Spinal cord (tissue), 10 donors: ENCODE measurements around the gene TEX30. TPM values are rescaled to one million over a fixed set of nuclear protein-coding genes. Genes with fewer than 3 reads are reported as not detected.

Source experiments
- DNase-seq, 6 donors: peaks; one replicate each; pipeline versions ENCODE4 v3.0.0 to v3.0.0-alpha.2; 2013 to 2015; ENCODE audit warnings: low spot score in 6 of 6, low read depth in 4 of 6
- H3K27ac ChIP-seq: one replicate; pipeline ENCODE4 v1.5.1; 2013; ENCODE audit warnings: low read depth, low read length, control low read depth
- H3K27me3 ChIP-seq: one replicate; pipeline ENCODE4 v1.6.1; 2013; ENCODE audit warnings: low read length; ENCODE audit not compliant: control insufficient read depth, insufficient read depth
- H3K36me3 ChIP-seq: one replicate; pipeline ENCODE4 v1.6.1; 2013; ENCODE audit warnings: low read length; ENCODE audit not compliant: control insufficient read depth, insufficient read depth
- H3K4me1 ChIP-seq: one replicate; pipeline ENCODE4 v1.6.1; 2013; ENCODE audit warnings: low read length; ENCODE audit not compliant: control insufficient read depth, insufficient read depth
- H3K4me3 ChIP-seq: one replicate; pipeline ENCODE4 v1.5.1; 2013; ENCODE audit warnings: low read depth, low read length, control low read depth
- H3K9me3 ChIP-seq: one replicate; pipeline ENCODE4 v1.6.1; 2013; ENCODE audit warnings: low read length; ENCODE audit not compliant: control insufficient read depth, insufficient read depth
- WGBS: methylation state at CpG from one replicate; pipeline ENCODE4 v1.1.5; 2013; ENCODE audit warnings: missing lambda C conversion rate; ENCODE audit not compliant: insufficient coverage; 5-methylcytosine and 5-hydroxymethylcytosine counted together
- polyA plus RNA-seq, 2 donors: library from polyadenylated mRNA; unstranded; fragments of 120-200 nt; gene quantifications; one replicate each; pipeline ENCODE4 v1.2.1, GENCODE V29; 2013; ENCODE audit not compliant: insufficient read length in 2 of 2
- total RNA-seq, 2 donors: library from RNA; depleted of rRNA in 1 of 2; stranded (reverse); fragments of 120-200 nt in 1 of 2; fragments of >200 nt in 1 of 2; gene quantifications; one replicate each; pipeline versions ENCODE4 v1.2.3 to v1.2.4, GENCODE V29; 2013 to 2014
- donor health status: healthy.

The TEX30 gene
- total and polyA plus RNA-seq, 4 donors: 12.0 to 23.6 (median 16.1) TPM

DNA sequence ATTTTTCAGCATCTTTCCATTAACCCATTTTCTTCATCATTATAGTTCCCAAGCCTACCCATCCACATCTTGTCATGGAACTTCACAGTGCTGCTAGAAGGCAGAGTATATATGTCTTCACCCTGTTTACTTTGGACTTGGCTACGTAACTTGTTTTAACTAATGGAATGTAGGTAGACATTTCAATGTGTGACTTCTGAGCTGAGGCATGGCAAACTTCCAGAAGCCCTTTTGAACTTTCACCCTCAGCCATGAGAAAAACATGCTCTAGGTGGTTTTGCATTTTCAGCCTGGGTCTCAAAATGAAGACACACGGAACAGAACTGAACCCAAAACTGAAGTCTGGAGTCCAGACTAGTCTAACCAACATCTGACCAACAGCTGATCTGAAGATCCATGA, 3.2 kb downstream of the TEX30 start:
- WGBS: 100% methylated on average over 1 of the region's 2 CpGs
- no peak overlapping the region for H3K4me3 ChIP-seq
- DNase-seq: no peak
- H3K36me3 ChIP-seq: peaks cover 3% of the 10 kb centered on the region
- peaks cover 19% of the 10 kb centered on the region for H3K4me1 ChIP-seq
- no peaks in the 10 kb centered on the region for H3K27me3 ChIP-seq
- H3K27ac ChIP-seq: no peak overlapping the region
- H3K9me3 ChIP-seq: no peaks in the 10 kb centered on the region

GRCh38 chr13:102769679-102770078, 3.9 kb downstream of the TEX30 start:
- no peaks in the 10 kb centered on the region for H3K9me3 ChIP-seq
- 100% methylated on average over 1 of the region's 4 CpGs for WGBS
- no peaks in the 10 kb centered on the region for H3K27me3 ChIP-seq
- peak in 2 of 6 donors; percentile 6 to 39 for DNase-seq
- peaks cover 3% of the 10 kb centered on the region for H3K36me3 ChIP-seq
- H3K27ac ChIP-seq: no peak overlapping the region
- peaks cover 19% of the 10 kb centered on the region for H3K4me1 ChIP-seq
- no peak overlapping the region for H3K4me3 ChIP-seq

DNA sequence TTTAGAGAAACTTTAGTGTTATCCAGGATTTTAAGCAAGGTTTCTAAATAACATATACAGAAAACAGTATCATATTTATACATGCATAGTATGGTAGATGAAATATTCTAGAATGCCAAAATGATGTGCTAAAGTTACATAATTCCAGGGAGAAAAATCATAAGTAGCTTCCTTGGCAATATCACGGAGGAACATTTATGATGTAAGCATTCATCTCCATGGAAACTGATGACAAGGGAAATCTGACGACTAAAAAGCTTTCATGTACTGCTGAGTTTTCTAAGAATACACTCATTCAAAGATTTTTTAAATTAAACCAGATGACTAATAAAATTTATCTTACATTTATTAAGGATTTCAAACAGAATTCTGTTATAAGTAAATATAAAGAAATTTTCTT, 4.7 kb downstream of the TEX30 start:
- Histone ChIP-seq H3K4me1 (peaks cover 13% of the 10 kb centered on the region), H3K36me3 (peaks cover 3% of the 10 kb centered on the region), H3K4me3 (no peak overlapping the region), H3K9me3 (no peaks in the 10 kb centered on the region), H3K27me3 (no peaks in the 10 kb centered on the region), H3K27ac (no peak overlapping the region)
- peak in 1 of 6 donors; percentile 31 for DNase-seq
- WGBS: no CpG with 5 or more reads among the region's 2 CpGs

- DNase-seq: no peak
- Histone ChIP-seq H3K27ac (no peak overlapping the region), H3K4me3 (no peak overlapping the region), H3K4me1 (no peaks in the 10 kb centered on the region), H3K9me3 (no peaks in the 10 kb centered on the region), H3K27me3 (no peaks in the 10 kb centered on the region), H3K36me3 (peaks cover 3% of the 10 kb centered on the region)
- 100% methylated on average over 1 of the region's 1 CpG for WGBS
Measured at GRCh38 chr13:102763741-102764140, 9.8 kb downstream of the TEX30 start.

DNA sequence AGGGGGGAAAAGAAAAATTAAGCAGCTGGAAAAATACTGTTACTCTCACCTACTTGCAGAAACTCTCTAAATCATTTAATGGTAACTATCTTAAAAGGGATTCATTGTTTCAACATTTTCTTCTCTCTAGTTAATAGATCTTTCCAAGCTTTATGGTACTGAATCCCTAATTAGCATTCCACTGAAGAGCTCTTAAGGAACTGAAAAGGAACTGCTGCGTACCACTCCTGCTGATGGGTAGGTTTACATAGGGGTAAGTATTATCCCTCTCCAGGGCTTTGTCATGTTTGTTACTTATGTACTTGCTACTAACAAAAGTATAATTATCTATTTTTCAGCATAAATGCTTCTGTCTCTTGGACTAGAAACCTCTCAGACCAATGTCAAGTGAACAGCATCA, 12.5 kb downstream of the TEX30 start:
- WGBS: no CpG with 5 or more reads among the region's 1 CpG

DNA sequence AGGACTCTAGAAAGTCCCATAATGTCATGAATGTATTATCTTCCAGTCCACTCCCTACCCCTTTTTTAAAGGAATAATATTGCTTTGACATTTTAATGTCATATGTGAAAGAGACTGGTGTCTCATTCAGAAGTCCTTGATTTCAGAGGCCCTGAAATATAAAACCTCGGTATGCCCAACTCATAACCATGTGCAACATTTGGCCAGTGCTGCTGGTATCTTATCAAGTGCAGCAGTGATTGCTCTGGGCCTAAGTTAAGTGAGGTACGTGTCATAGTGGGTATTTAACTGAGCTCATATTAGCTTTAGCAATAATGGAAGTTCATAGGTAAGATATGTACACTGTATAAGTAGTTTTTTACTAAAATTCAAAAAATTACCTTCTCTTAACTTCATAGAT, 14.7 kb downstream of the TEX30 start:
- H3K27me3 ChIP-seq: no peaks in the 10 kb centered on the region
- H3K9me3 ChIP-seq: no peaks in the 10 kb centered on the region
- no peak for DNase-seq
- H3K4me1 ChIP-seq: no peaks in the 10 kb centered on the region
- no peak overlapping the region for H3K4me3 ChIP-seq
- no peak overlapping the region for H3K27ac ChIP-seq
- H3K36me3 ChIP-seq: no peaks in the 10 kb centered on the region
- 100% methylated on average over 1 of the region's 2 CpGs for WGBS

More for the DNA sequence above, 12.5 kb downstream of the TEX30 start:
- peak in 1 of 6 donors; percentile 54 for DNase-seq
- H3K27ac ChIP-seq: no peak overlapping the region
- H3K4me1 ChIP-seq: no peaks in the 10 kb centered on the region
- H3K4me3 ChIP-seq: no peak overlapping the region
- no peaks in the 10 kb centered on the region for H3K9me3 ChIP-seq
- no peaks in the 10 kb centered on the region for H3K36me3 ChIP-seq
- H3K27me3 ChIP-seq: no peaks in the 10 kb centered on the region

DNA sequence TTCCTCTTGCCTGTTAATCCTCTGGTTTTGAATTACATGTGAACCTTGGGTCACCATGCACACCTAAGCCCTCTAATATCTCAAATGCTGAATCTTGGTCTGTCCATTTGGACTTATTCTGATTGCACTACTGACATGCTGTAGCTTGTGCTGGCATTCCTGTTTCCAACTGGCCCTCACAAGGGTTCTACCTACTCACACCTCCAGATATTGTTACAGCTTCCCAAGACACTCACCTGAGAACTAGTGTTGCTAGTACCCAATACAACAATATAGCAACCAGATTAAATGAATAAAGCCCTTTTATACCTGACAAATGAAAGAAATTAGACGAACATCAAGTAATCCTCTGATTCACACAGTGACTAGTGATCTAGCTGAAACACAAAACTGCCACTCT, 16.6 kb downstream of the TEX30 start:
- Histone ChIP-seq H3K4me1 (no peaks in the 10 kb centered on the region), H3K4me3 (no peak overlapping the region), H3K27me3 (no peaks in the 10 kb centered on the region), H3K9me3 (no peaks in the 10 kb centered on the region), H3K36me3 (no peaks in the 10 kb centered on the region), H3K27ac (no peak overlapping the region)
- 100% methylated on average over 1 of the region's 1 CpG for WGBS
- DNase-seq: no peak

DNA sequence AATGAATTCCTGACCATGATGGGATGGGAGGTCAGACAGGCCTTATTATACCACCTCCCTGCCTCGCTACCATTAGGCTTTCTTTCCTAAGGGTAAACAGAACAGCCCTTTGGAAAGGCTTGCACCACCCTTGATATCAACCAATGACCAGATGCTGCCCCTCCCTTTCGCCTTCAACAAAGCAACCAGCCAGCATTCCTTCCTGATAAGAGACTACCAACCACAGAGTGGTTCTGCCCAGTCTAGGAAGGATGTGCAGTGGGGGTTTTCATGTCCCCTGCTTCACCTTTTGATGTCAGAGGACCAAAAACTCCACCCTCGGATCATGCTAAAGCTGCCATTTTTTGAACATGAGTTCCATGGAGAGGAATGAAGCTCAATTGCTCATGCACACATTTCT, 21.7 kb downstream of the TEX30 start:
- Histone ChIP-seq H3K36me3 (no peaks in the 10 kb centered on the region), H3K4me3 (no peak overlapping the region), H3K27ac (no peak overlapping the region), H3K27me3 (no peaks in the 10 kb centered on the region), H3K9me3 (no peaks in the 10 kb centered on the region), H3K4me1 (no peaks in the 10 kb centered on the region)
- no peak for DNase-seq
- 96% methylated on average over 2 of the region's 3 CpGs for WGBS

GRCh38 chr13:102742506-102742905, 31.1 kb downstream of the TEX30 start:
- H3K27ac ChIP-seq: no peak overlapping the region

GRCh38 chr13:102742101-102742500, 31.5 kb downstream of the TEX30 start:
- no peak overlapping the region for H3K4me3 ChIP-seq
- H3K27me3 ChIP-seq: no peaks in the 10 kb centered on the region
- peak in 1 of 6 donors; percentile 4 for DNase-seq
- 67% methylated on average over 1 of the region's 1 CpG for WGBS
- H3K36me3 ChIP-seq: no peaks in the 10 kb centered on the region
- H3K27ac ChIP-seq: no peak overlapping the region
- H3K9me3 ChIP-seq: no peaks in the 10 kb centered on the region
- no peaks in the 10 kb centered on the region for H3K4me1 ChIP-seq

More at GRCh38 chr13:102742506-102742905, 31.1 kb downstream of the TEX30 start:
- no peak for DNase-seq
- H3K4me1 ChIP-seq: no peaks in the 10 kb centered on the region
- no peaks in the 10 kb centered on the region for H3K36me3 ChIP-seq
- H3K4me3 ChIP-seq: no peak overlapping the region
- H3K27me3 ChIP-seq: no peaks in the 10 kb centered on the region
- H3K9me3 ChIP-seq: no peaks in the 10 kb centered on the region
